ENCODE measurements around the gene RBL2.

DNA sequence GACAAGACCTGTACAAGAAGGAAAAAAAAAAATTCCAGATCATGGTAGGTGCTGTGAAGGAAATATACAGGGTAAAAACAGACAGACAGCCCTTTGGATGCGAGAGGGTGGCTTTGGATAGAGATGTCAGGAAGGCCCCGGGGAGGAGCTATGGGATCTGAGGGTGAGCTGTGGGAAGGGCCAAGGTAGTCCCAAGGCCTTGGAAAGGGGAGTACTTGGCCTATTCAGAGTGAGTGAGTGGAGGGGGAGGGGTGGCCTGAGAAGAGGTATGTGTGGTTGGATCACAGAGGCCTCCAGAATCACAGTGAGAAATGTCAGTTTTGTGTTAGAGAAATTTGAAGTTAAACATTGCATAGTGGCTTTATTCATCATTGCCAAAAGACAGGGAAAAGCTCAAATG is 99.9 kb downstream of the RBL2 start:
- TF ChIP-seq POLR2A (IDR thresholded peaks at IDR 0.05) = no peak
- TF ChIP-seq, protein P1, sequence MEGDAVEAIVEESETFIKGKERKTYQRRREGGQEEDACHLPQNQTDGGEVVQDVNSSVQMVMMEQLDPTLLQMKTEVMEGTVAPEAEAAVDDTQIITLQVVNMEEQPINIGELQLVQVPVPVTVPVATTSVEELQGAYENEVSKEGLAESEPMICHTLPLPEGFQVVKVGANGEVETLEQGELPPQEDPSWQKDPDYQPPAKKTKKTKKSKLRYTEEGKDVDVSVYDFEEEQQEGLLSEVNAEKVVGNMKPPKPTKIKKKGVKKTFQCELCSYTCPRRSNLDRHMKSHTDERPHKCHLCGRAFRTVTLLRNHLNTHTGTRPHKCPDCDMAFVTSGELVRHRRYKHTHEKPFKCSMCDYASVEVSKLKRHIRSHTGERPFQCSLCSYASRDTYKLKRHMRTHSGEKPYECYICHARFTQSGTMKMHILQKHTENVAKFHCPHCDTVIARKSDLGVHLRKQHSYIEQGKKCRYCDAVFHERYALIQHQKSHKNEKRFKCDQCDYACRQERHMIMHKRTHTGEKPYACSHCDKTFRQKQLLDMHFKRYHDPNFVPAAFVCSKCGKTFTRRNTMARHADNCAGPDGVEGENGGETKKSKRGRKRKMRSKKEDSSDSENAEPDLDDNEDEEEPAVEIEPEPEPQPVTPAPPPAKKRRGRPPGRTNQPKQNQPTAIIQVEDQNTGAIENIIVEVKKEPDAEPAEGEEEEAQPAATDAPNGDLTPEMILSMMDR (IDR thresholded peaks at IDR 0.05) = no peak
